Stimulated activated CD8-positive, alpha-beta memory T cell treated with anti-CD3 and anti-CD28 coated beads, Interleukin-7, amount 100 ng/mL, for 1 hour (primary cell): ENCODE results near the gene EXO5.
"Not testable (repeated sequence)": the region's sequence is repeated elsewhere in the genome, so short reads cannot be mapped to it uniquely, and the experiment has no call there.

ENCODE experiments used
- DNase-seq, 2 donors: peaks; one replicate each; pipeline ENCODE4 v3.0.0-alpha.2; 2020; ENCODE audit warnings: low read depth in 2 of 2

The EXO5 gene

GRCh38 chr1:40553017-40553416, 44.5 kb downstream of the EXO5 start:
- DNase-seq = no peak

- not testable (repeated sequence) for DNase-seq
Observed at GRCh38 chr1:40554807-40555206, 46.2 kb downstream of the EXO5 start.

GRCh38 chr1:40556121-40556520, 47.6 kb downstream of the EXO5 start:
- DNase-seq = no peak

- DNase-seq = not testable (repeated sequence)
Observed at GRCh38 chr1:40558241-40558640, 49.7 kb downstream of the EXO5 start.

- no peak for DNase-seq
Observed at GRCh38 chr1:40562185-40562584, 53.6 kb downstream of the EXO5 start.

GRCh38 chr1:40563266-40563665, 54.7 kb downstream of the EXO5 start:
- no peak for DNase-seq

- no peak for DNase-seq
Observed at GRCh38 chr1:40564506-40564905, 55.9 kb downstream of the EXO5 start.

- no peak for DNase-seq
Observed at GRCh38 chr1:40564913-40565312, 56.3 kb downstream of the EXO5 start.
